ENCODE data around the gene CA11. TPM values are rescaled to one million over a fixed set of nuclear protein-coding genes. Genes with fewer than 3 reads are reported as not detected.

CA11 gene
- total RNA-seq, 8 experiments from 2014 or later: 18.4 to 62.1 (median 32.0) TPM

DNA sequence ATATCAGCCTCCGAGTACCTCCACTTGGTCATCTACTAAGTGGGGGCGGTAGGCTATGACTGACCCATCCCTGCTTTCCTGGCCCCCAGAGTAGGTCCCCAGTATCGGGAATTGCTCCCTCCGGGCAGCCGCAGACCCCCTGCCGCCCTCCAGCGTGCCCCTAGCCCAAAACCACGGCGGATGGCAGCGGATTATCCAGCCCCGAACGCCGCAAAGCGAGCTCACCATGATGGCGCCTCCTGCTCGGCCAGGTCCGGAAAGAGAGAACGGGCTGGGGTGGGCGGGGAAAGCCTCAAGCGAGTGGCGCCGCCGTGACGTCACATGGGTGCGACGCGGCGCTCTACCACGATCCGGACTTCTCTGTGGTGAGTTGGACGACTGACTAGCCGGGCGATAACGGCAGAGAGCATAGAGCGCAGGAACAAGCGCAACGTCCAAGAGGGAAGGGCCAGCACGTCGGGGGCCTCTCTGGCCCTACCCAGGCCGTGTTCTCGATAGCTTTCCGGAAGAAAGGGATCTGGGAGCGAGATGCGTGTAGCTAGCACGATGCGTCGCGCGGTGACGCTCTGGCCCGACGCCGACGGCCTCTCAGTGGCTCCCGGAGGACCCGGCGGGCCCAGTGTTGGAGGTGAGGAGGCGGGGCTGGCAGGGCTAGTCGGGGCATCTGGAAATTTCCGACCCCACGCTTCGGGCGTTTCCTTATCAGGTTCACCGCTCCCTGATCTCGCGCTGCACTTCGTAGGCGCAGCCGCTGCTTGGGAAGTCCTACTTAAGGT, 26.9 kb downstream of the CA11 start, which contains the start of the genes RPL18 and SPHK2:
TSS of gene RPL18 (minus strand) at position 263 of the 776 bp plus-strand sequence. CDS start at position 228, 35 bp downstream.
TSS of gene SPHK2 (plus strand) at position 591 of the 776 bp plus-strand sequence. CDS start 1,009 bp downstream, outside the sequence.
- 0 to 1% (median 0%) methylated on average over 1 to 13 of the region's 69 CpGs; no CpG with 5 or more reads in 5 of the 10 experiments for WGBS, 10 experiments
- H3K4me1 ChIP-seq (replicated peaks in 1 of 2): peaks cover 22 to 34% of the 10 kb centered on the region in 2 donors
- H3K4me3 ChIP-seq: peak within 1 kb of the TSS; percentile 65 to 80 (median 78)
- in situ Hi-C loops (cut with MboI; ENCODE audit: low pct_unique_long_range_greater_than_20kb in 2 of 9, low sequenced_read_pairs in 9 of 9, unreplicated experiment in 9 of 9): no loop called here
- H3K27ac ChIP-seq: peak within 1 kb of the TSS; percentile 87
- ATAC-seq (replicated peaks in 6 of 8): peak; percentile 73 to 86 (median 80)

DNA sequence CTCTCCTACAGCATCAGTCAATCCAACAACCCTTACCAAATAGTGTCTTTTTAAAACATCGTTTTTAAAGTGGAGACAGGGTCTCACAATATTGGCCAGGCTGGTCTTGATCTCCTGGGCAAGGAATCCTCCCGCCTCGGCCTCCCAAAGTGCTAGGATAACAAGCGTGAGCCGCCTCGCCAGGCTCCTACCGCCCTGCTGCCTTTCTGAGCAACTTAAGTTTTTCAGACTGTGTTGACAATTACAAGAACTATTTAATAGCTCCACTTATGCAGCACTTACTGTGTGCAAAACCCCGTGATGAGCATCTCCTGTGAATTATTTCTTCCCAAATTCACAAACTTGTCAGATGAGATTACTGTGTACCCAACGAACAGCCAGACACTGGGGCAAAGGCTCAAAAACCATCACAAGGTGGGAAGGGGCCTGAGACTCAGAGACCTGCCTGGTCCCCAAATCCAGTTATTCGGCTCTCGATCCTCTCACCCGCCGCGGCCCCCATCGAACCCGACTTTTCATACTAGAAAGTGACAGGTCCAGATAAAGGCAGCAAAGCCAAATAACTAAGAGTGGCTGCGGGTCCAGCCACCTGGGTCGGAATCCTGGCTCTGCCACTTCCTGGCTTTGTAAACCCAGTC, 27.6 kb downstream of the CA11 start:
- Histone ChIP-seq H3K4me3 (peak overlapping the region; percentile 65 to 80 (median 78)), H3K27ac (peak overlapping the region; percentile 56 to 84), H3K4me1 (replicated peaks in 1 of 2) (peaks cover 22 to 36% of the 10 kb centered on the region in 2 donors)
- WGBS, 10 experiments: 0 to 5% (median 0%) methylated on average over 2 to 17 of the region's 18 CpGs
- in situ Hi-C loops (cut with MboI; ENCODE audit: low pct_unique_long_range_greater_than_20kb in 2 of 9, low sequenced_read_pairs in 9 of 9, unreplicated experiment in 9 of 9): no loop called here
- ATAC-seq (replicated peaks in 6 of 8): no peak

DNA sequence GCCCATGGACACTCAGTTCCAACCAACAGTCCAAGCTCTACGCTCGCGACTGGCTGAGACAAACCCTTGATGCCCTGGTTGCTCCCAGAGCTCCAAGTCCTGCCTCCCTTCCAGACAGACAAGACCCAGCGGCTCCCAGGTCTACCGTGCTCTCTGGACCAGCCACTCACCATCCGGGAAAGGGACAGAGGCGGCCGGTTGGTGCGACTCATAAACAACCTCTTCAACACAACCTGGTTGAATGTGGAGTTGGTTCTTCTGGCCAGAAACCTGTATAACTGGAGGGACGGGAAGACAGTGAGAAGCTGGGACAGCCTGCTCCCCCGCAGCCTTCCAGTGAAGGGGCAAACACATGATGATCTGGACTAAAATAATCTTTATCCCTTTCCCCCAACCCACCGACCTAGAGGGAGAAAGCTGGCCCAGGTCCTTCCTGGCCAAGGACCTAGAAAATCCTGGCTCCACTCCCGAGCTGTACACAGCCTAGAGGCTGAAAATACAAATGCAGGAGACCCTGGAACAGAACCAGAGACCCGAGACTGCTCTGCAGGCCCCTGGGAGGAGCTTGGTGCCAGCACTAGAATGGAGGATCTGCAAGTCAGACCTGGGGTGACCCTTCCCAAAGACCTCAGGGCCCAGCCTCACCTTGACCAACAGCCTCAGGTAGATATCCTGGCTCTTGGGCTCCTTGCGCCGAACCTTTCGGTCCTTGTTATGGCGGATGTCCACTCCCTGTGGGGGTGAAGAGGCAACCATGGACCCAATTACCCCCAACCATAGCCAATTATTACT, 28.6 kb downstream of the CA11 start:
- no peak for ATAC-seq (replicated peaks in 6 of 8)
- H3K27ac ChIP-seq: peak overlapping the region in 1 of 2 donors; percentile 84
- H3K4me3 ChIP-seq: peak overlapping the region; percentile 65 to 80 (median 78)
- WGBS, 10 experiments: 0 to 100% (median 77%) methylated on average over 1 to 7 of the region's 18 CpGs; no CpG with 5 or more reads in 2 of the 10 experiments
- peaks cover 14 to 27% of the 10 kb centered on the region in 2 donors for H3K4me1 ChIP-seq (replicated peaks in 1 of 2)
- in situ Hi-C loops (cut with MboI; ENCODE audit: low pct_unique_long_range_greater_than_20kb in 2 of 9, low sequenced_read_pairs in 9 of 9, unreplicated experiment in 9 of 9): no loop called here

DNA sequence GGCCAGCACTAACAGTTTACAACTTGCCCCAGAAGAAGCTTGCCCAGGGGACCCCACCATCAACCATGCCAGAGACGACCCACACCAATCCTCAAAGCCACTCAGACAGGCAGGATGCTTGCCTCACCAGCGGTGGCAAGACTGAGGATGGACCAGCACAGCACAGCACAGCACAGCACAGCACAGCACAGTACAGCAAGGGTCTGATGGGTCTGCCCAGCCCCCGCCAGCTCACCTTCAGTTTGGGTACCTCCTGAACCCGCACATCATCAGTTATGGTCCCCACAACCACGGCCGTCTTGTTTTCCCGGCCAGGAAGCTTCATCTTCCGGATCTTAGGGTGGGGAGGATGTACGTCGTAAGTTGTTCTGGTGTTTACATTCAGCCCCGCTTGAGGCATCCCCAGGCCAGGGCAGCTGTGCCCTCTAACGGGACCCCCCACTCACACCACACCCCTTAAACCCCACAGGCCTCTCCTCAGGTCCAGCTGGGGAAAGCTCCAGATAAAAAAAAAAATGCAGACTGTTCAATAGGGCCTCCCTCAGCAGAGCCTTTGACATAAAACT, 29.4 kb downstream of the CA11 start:
- Histone ChIP-seq H3K4me1 (replicated peaks in 1 of 2) (peaks cover 14 to 27% of the 10 kb centered on the region in 2 donors), H3K27ac (no peak overlapping the region), H3K4me3 (peak overlapping the region in 2 of 5 donors; percentile 65 to 78)
- no peak for ATAC-seq (replicated peaks in 6 of 8)
- WGBS, 10 experiments: 70 to 100% (median 84%) methylated on average over 1 to 8 of the region's 12 CpGs; no CpG with 5 or more reads in 6 of the 10 experiments
- in situ Hi-C loops (cut with MboI; ENCODE audit: low pct_unique_long_range_greater_than_20kb in 2 of 9, low sequenced_read_pairs in 9 of 9, unreplicated experiment in 9 of 9): no loop called here

DNA sequence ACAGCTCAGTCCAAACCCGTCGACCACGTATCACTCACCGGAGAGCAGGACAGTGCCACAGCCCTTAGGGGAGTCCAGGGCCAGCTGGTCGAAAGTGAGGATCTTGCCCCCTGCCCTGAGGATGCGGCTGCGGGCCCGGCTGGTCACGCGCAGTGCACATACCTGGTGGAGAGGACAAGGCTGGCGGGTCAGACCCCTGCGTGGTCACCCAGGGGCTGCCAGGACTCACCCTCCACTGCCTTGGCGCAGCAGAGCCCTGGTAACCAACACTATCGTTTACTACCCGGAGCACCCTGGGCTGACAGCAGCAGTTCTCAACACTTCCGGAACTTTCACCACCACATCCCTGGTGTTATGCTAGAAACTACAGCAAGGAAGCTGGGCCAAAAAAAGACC, 29.9 kb downstream of the CA11 start:
- no peak for ATAC-seq (replicated peaks in 6 of 8)
- WGBS, 10 experiments: 81 to 92% methylated on average over 4 of the region's 16 CpGs; no CpG with 5 or more reads in 8 of the 10 experiments
- no peak overlapping the region for H3K27ac ChIP-seq
- H3K4me1 ChIP-seq (replicated peaks in 1 of 2): peaks cover 14 to 27% of the 10 kb centered on the region in 2 donors
- in situ Hi-C loops (cut with MboI; ENCODE audit: low pct_unique_long_range_greater_than_20kb in 2 of 9, low sequenced_read_pairs in 9 of 9, unreplicated experiment in 9 of 9): no loop called here
- no peak overlapping the region for H3K4me3 ChIP-seq

DNA sequence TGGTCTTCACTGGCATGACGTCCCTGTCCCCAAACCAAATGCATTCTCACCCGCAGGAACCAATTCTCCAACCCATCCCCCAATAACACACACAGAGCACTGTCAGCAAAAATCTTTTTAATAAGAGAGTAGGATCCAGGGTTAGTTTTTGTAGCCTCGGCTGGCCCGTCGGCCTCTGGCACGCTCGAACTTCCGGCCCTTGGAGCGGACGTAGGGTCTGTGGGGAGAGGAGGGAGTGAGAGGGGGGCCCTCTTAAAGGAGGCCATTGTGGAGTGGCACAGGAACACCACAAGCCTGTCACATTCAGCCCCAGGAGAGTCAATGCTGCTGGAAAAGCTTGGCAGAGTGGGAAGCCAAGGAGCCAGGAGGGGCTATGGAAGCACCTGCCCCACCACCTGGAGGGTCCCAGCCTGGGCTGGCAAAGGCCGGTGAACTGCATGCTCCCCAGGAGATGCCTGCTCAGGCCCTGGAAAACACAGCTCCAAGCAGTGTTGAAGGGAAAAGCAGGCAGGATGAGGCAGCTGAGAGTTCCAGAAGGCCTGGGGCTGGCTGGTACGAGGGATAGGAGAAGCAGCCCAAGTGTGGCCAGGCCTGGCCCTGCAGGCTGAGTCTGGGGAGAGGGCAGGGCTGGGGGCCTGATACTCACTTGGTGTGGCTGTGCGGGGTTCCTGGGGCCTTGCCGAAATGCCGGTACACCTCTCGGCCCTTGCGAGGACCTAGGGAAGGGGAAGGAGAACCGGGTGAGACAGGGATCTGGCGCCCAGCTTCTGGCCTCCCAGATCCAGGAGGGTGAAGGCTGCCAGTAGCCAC, 30.6 kb downstream of the CA11 start:
- 46 to 80% methylated on average over 3 to 4 of the region's 19 CpGs; no CpG with 5 or more reads in 8 of the 10 experiments for WGBS, 10 experiments
- no peak overlapping the region for H3K4me3 ChIP-seq
- H3K4me1 ChIP-seq (replicated peaks in 1 of 2): peaks cover 14 to 27% of the 10 kb centered on the region in 2 donors
- in situ Hi-C loops (cut with MboI; ENCODE audit: low pct_unique_long_range_greater_than_20kb in 2 of 9, low sequenced_read_pairs in 9 of 9, unreplicated experiment in 9 of 9): no loop called here
- ATAC-seq (replicated peaks in 6 of 8): no peak
- no peak overlapping the region for H3K27ac ChIP-seq

DNA sequence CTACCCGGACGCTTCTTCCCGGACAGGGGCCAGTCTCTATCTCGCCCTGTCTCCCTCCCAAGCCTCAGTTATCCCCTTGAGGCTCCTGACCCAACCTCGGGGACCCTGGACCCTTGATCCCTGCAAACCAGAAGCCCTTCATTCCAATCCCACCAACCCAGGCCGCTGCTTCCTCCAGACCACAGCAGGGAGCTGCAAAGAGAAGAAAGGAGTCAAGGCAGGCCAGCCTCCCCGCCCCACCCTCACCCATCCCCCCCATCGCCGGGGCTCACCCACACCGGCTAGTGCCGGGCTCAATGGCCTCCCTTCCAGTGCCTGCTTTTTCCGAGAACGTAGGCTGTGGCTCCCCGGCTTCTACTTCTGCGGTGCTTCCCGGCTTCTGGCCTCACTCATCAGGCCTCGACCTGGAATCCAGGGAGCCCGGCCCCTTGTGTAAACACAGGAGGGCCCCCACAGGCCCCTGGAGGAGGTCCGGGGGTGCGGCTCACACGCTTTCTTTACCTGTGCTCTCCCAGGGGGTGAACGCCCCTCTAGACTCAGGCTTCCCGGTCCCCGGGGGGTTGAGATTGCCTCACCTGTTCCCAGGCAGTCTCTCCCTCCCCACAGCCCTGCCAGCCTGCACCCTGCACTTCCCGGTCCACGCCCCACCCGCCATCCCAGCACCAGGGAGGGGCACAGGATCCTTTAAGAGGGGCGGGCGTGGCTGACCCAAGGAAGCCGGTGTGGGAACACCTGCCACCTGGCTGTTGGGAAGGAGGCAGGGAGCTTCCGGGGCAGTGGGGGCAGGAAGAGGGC, 31.4 kb downstream of the CA11 start, which contains the start of gene FAM83E:
TSS of gene FAM83E (minus strand) at position 641 of the 795 bp plus-strand sequence. CDS start 1,704 bp downstream, outside the sequence.
- Histone ChIP-seq H3K4me3 (no peak within 1 kb of the TSS), H3K4me1 (replicated peaks in 1 of 2) (peaks cover 14 to 27% of the 10 kb centered on the region in 2 donors), H3K27ac (peak within 1 kb of the TSS in 1 of 2 donors; percentile 79)
- peak in 4 of 8 experiments; percentile 0 to 2 (median 2) for ATAC-seq (replicated peaks in 6 of 8)
- 0 to 50% (median 35%) methylated on average over 1 to 2 of the region's 31 CpGs; no CpG with 5 or more reads in 6 of the 10 experiments for WGBS, 10 experiments
- in situ Hi-C loops (cut with MboI; ENCODE audit: low pct_unique_long_range_greater_than_20kb in 2 of 9, low sequenced_read_pairs in 9 of 9, unreplicated experiment in 9 of 9): no loop called here

DNA sequence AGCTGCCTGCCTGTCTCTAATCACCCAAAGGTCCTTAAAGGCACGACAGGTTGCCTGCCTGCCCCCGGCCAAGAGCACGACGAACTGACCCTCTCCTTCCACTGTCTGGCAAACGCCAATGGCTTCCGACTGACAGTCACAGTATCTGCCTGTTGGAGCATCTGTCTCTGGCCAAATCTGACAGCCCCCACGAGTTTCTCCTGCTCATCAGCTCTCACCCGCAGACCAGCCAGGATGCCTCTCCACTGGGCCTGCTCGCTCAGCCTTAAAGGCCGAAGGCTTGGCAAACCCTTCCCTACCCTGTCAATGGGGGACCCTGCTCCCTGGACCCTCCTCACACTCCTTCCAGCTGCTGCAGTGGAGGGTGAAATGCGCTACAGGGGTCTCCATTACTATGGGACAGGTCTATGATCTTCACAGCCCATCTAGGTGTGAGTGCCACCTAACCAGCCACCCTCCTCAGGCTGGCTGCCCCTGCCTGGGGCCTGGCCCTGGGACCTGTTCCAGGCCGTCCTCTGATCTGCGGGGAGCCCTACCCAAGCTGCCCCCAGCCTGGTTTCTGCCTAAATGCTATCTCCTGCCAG, 32.0 kb downstream of the CA11 start:
- 49 to 100% (median 81%) methylated on average over 1 to 6 of the region's 13 CpGs; no CpG with 5 or more reads in 2 of the 10 experiments for WGBS, 10 experiments
- in situ Hi-C loops (cut with MboI; ENCODE audit: low pct_unique_long_range_greater_than_20kb in 2 of 9, low sequenced_read_pairs in 9 of 9, unreplicated experiment in 9 of 9): no loop called here
- H3K4me1 ChIP-seq (replicated peaks in 1 of 2): peaks cover 14 to 27% of the 10 kb centered on the region in 2 donors
- no peak overlapping the region for H3K4me3 ChIP-seq
- ATAC-seq (replicated peaks in 6 of 8): peak; percentile 0 to 8 (median 4)
- peak overlapping the region in 1 of 2 donors; percentile 79 for H3K27ac ChIP-seq

DNA sequence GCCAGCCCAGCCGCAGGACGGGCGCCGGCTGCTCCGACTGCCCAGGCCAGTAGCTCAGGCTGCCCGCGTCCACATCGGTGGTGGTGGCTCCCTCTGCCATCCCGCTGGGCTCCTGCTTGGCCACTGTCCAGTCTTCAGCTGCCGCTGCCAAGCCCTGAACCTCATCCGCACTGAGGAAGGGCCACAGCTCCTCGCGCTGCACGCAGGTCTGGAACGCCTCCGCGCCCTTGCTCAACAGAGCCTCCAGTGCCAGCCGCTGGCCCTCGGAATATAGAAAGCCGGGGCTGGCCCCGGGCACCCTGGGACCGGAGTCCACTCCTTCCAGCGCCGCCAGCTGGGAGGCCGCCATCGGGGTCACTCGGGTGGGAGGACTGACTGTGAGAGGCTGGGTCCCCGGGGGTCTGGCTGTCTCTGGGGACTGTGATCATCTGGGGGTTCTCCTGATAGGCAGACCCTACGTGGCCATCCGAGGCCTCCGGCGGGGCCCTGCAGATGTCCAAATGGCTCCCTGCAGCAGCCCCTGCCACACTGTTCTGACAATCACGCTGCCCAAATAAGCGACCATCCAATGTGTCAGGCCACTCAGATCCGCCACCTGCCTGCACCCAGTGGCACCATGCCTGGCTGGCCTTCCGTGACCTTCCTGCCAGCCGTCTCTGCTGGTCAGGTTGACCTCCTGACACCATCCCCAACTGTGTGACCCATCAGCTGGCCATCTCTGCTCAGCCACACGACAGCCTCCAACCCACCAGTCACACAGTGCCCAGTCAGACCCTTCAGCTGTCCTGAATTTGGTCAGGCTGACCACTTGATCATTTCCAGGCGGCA, 32.7 kb downstream of the CA11 start:
- peak; percentile 3 to 21 (median 7) for ATAC-seq (replicated peaks in 6 of 8)
- WGBS, 10 experiments: 53 to 100% (median 81%) methylated on average over 1 to 12 of the region's 39 CpGs; no CpG with 5 or more reads in 1 of the 10 experiments
- Histone ChIP-seq H3K27ac (peak overlapping the region in 1 of 2 donors; percentile 79), H3K4me1 (replicated peaks in 1 of 2) (peaks cover 14 to 27% of the 10 kb centered on the region in 2 donors), H3K4me3 (no peak overlapping the region)
- in situ Hi-C loops (cut with MboI; ENCODE audit: low pct_unique_long_range_greater_than_20kb in 2 of 9, low sequenced_read_pairs in 9 of 9, unreplicated experiment in 9 of 9): no loop called here

DNA sequence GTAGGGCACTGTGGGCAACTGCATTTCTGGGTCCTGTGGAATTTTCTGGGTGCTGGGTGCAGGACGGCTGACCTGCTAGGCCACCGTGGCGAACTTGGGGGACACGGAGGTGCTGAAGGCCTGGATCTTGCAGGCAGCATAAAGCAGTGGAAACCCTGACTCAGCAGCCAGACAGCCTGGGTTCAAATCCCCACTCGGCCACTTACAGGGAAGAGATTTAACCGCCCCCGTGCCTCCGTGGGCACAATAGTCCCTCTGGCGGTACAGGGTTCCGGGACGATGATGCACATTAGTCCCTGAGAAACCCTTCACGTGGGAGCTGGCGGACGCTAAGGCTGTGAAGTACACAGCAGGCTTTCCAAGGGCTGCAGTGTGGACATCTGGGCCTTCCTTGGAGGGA, 34.1 kb downstream of the CA11 start:
- WGBS, 10 experiments: 87 to 100% (median 95%) methylated on average over 1 to 4 of the region's 14 CpGs; no CpG with 5 or more reads in 7 of the 10 experiments
- Histone ChIP-seq H3K4me3 (no peak overlapping the region), H3K4me1 (replicated peaks in 1 of 2) (peaks cover 3 to 17% of the 10 kb centered on the region in 2 donors), H3K27ac (no peak overlapping the region)
- ATAC-seq (replicated peaks in 6 of 8): no peak
- in situ Hi-C loops (cut with MboI; ENCODE audit: low pct_unique_long_range_greater_than_20kb in 2 of 9, low sequenced_read_pairs in 9 of 9, unreplicated experiment in 9 of 9): no loop called here
